IMR-90 (cell line): ENCODE results near the gene DBH. TPM values are rescaled to one million over a fixed set of nuclear protein-coding genes. Genes with fewer than 3 reads are reported as not detected.

Source experiments
- ATAC-seq: fragments of 200-7000 bp; cut with Tn5 transposase; 2 replicates; pipeline ENCODE4 v1.9.1; 2020; ENCODE audit warnings: low read depth, mild to moderate bottlenecking, moderate library complexity
- BruUV-seq: library from RNA; stranded (reverse); fragments of 400-500 nt; replicated peaks from 2 replicates; lab custom pipeline; 2021; lab: Mats Ljungman, UMichigan
- CTCF ChIA-PET: fragments of 300-600 bp; formaldehyde crosslinking; extraction: SDS; loops from one replicate; lab custom pipeline; 2021; ENCODE audit warnings: antibody characterized with exemption; lab: Yijun Ruan, JAX
- POLR2A ChIA-PET: fragments of 300-600 bp; sonication (Branson Sonifier 250); formaldehyde crosslinking; loops from one replicate; lab custom pipeline; 2022; ENCODE audit warnings: antibody characterized with exemption; ENCODE audit not compliant: unreplicated experiment; lab: Charles Lee
- DNase-seq: peaks from one replicate; pipeline ENCODE4 v3.0.0; 2013
- H2AFZ ChIP-seq: replicated peaks from 2 replicates; pipeline ENCODE3; 2013; ENCODE audit warnings: low read length, mild to moderate bottlenecking; ENCODE audit not compliant: poor library complexity
- H2AK5ac ChIP-seq: 2 replicates; pipeline ENCODE4 v1.6.1; 2013; ENCODE audit warnings: low read depth, low read length, inconsistent platforms
- H2AK9ac ChIP-seq: replicated peaks from 2 replicates; pipeline ENCODE3; 2013; ENCODE audit warnings: mild to moderate bottlenecking, low read depth, low read length, moderate library complexity; ENCODE audit not compliant: poor library complexity
- H2BK120ac ChIP-seq: 2 replicates; pipeline ENCODE4 v1.6.1; 2013; ENCODE audit warnings: low read depth, low read length, inconsistent platforms
- H2BK15ac ChIP-seq: 3 replicates; pipeline ENCODE4 v1.6.1; 2013; ENCODE audit warnings: low read depth, low read length, inconsistent platforms
- H2BK20ac ChIP-seq: 2 replicates; pipeline ENCODE4 v1.6.1; 2013; ENCODE audit warnings: low read depth, mild to moderate bottlenecking, inconsistent platforms, low read length, moderate library complexity
- H2BK5ac ChIP-seq: 2 replicates; pipeline ENCODE4 v1.6.1; 2013; ENCODE audit warnings: mild to moderate bottlenecking, low read depth, low read length, inconsistent platforms; ENCODE audit not compliant: poor library complexity, severe bottlenecking
- H3K14ac ChIP-seq: replicated peaks from 2 replicates; pipeline ENCODE4 v1.6.1; 2013; ENCODE audit warnings: low read depth, low read length, inconsistent platforms
- H3K18ac ChIP-seq: 2 replicates; pipeline ENCODE4 v1.6.1; 2013; ENCODE audit warnings: low read depth, low read length, control low read depth
- H3K23ac ChIP-seq: 2 replicates; pipeline ENCODE4 v1.6.1; 2013; ENCODE audit warnings: low read depth, low read length, inconsistent platforms
- H3K27ac ChIP-seq: 2 replicates; pipeline ENCODE4 v1.5.1; 2013; ENCODE audit warnings: mild to moderate bottlenecking, control low read depth, low read length; ENCODE audit not compliant: insufficient read depth
- H3K27me3 ChIP-seq: 2 replicates; pipeline ENCODE4 v1.6.1; 2013; ENCODE audit warnings: low read length; ENCODE audit not compliant: control insufficient read depth, insufficient read depth
- H3K36me3 ChIP-seq: 2 replicates; pipeline ENCODE4 v1.6.1; 2013; ENCODE audit warnings: low read length, mixed read lengths; ENCODE audit not compliant: control insufficient read depth, insufficient read depth
- H3K4ac ChIP-seq: 2 replicates; pipeline ENCODE4 v1.6.1; 2013; ENCODE audit warnings: low read depth, low read length, inconsistent platforms
- H3K4me1 ChIP-seq: 2 replicates; pipeline ENCODE4 v1.6.1; 2013; ENCODE audit warnings: low read length, mixed read lengths; ENCODE audit not compliant: control insufficient read depth, insufficient read depth
- H3K4me2 ChIP-seq: 2 replicates; pipeline ENCODE4 v1.6.1; 2013; ENCODE audit warnings: low read depth, mild to moderate bottlenecking, control low read depth, low read length, moderate library complexity
- H3K4me3 ChIP-seq: 2 replicates; pipeline ENCODE4 v1.5.1; 2013; ENCODE audit warnings: low read depth, mild to moderate bottlenecking, control low read depth, low read length, moderate library complexity; ENCODE audit not compliant: insufficient read depth
- H3K56ac ChIP-seq: 2 replicates; pipeline ENCODE4 v1.6.1; 2013; ENCODE audit warnings: low read length, inconsistent platforms; ENCODE audit not compliant: insufficient read depth; ENCODE audit errors: extremely low read depth
- H3K79me1 ChIP-seq, 2 experiments: 2 replicates each; pipeline ENCODE4 v1.6.1; 2013; ENCODE audit warnings: low read length in 2 of 2, inconsistent platforms in 1 of 2, low read depth in 1 of 2
- H3K9ac ChIP-seq: 2 replicates; pipeline ENCODE4 v1.6.1; 2013; ENCODE audit warnings: low read depth, low read length, control low read depth
- H3K9me1 ChIP-seq: 2 replicates; pipeline ENCODE4 v1.6.1; 2013; ENCODE audit warnings: low read length, inconsistent platforms; ENCODE audit not compliant: insufficient read depth
- H3K9me3 ChIP-seq: 2 replicates; pipeline ENCODE4 v1.6.1; 2013; ENCODE audit warnings: low read length; ENCODE audit not compliant: control insufficient read depth, insufficient read depth
- H4K20me1 ChIP-seq: 2 replicates; pipeline ENCODE4 v1.6.1; 2013; ENCODE audit warnings: low read length, inconsistent platforms; ENCODE audit not compliant: insufficient read depth
- H4K5ac ChIP-seq: 2 replicates; pipeline ENCODE4 v1.6.1; 2013; ENCODE audit warnings: mild to moderate bottlenecking, low read depth, low read length, control low read depth
- H4K8ac ChIP-seq, 2 experiments: 2 replicates each; pipeline ENCODE4 v1.6.1; 2013; ENCODE audit warnings: low read depth in 2 of 2, low read length in 2 of 2, control low read depth in 1 of 2, inconsistent platforms in 1 of 2
- H4K91ac ChIP-seq: 2 replicates; pipeline ENCODE4 v1.6.1; 2013; ENCODE audit warnings: low read depth, low read length, inconsistent platforms; ENCODE audit not compliant: insufficient read depth
- CHD1 ChIP-seq: IDR thresholded peaks from 2 replicates; pipeline ENCODE4 v1.6.1; 2012; ENCODE audit warnings: low read depth, low read length, improper control_type of control experiment
- CTCF ChIP-seq: conservative IDR thresholded peaks from 2 replicates; pipeline ENCODE4 v1.5.1; 2012; ENCODE audit warnings: mild to moderate bottlenecking, low read depth, low read length, improper control_type of control experiment
- FOS ChIP-seq: fragments of 150-350 bp; IDR thresholded peaks from 2 replicates; pipeline ENCODE4 v1.6.1; 2016; ENCODE audit warnings: low read depth, low read length
- MAFK ChIP-seq: IDR thresholded peaks from 2 replicates; pipeline ENCODE4 v1.6.1; 2012; ENCODE audit warnings: low read depth, low read length, improper control_type of control experiment
- MAZ ChIP-seq: IDR thresholded peaks from 2 replicates; pipeline ENCODE4 v1.6.1; 2012; ENCODE audit warnings: low read depth, mild to moderate bottlenecking, low read length, improper control_type of control experiment, moderate library complexity, borderline replicate concordance
- MXI1 ChIP-seq: IDR thresholded peaks from 2 replicates; pipeline ENCODE4 v1.6.1; 2012; ENCODE audit warnings: low read depth, mild to moderate bottlenecking, low read length, moderate library complexity, borderline replicate concordance
- RCOR1 ChIP-seq: IDR thresholded peaks from 2 replicates; pipeline ENCODE4 v1.6.1; 2012; ENCODE audit warnings: mild to moderate bottlenecking, low read length, improper control_type of control experiment; ENCODE audit not compliant: insufficient replicate concordance
- RFX5 ChIP-seq: IDR thresholded peaks from 2 replicates; pipeline ENCODE4 v1.8.0; 2012; ENCODE audit warnings: low read depth, mild to moderate bottlenecking, low read length, moderate library complexity
- SMC3 ChIP-seq: fragments of 150-350 bp; IDR thresholded peaks from 2 replicates; pipeline ENCODE4 v1.6.1; 2016; ENCODE audit warnings: low read depth, mild to moderate bottlenecking, antibody characterized with exemption, low read length, moderate library complexity
- WGBS, 2 experiments: methylation state at CpG; one replicate each; pipeline versions ENCODE4 v1.1.5 to v1.1.7; 2013; ENCODE audit warnings: missing lambda C conversion rate in 2 of 2; ENCODE audit not compliant: insufficient read length in 1 of 2; ENCODE audit errors: extremely low coverage in 2 of 2; 5-methylcytosine and 5-hydroxymethylcytosine counted together
- dilution Hi-C: fragments of 300-500 bp; cut with HindIII; formaldehyde crosslinking; loops from one replicate; pipeline ENCODE4 v1.14.3; 2018; ENCODE audit warnings: low sequenced_read_pairs; ENCODE audit not compliant: unreplicated experiment
- in situ Hi-C: fragments of 300-500 bp; cut with MboI; formaldehyde crosslinking; loops from 3 replicates; pipeline ENCODE4 v1.14.3; 2019; ENCODE audit warnings: low sequenced_read_pairs, inconsistent platforms, mixed read lengths
- intact Hi-C: fragments of 100-400 bp; cut with micrococcal nuclease; formaldehyde crosslinking; loops from 2 replicates; pipeline ENCODE4 v1.10.0; 2022
- polyA plus RNA-seq, 3 experiments: library from polyadenylated mRNA; depleted of rRNA; stranded (reverse); fragments of >200 nt; gene quantifications; 2 replicates each; pipeline ENCODE4 v1.2.3, GENCODE V29; 2012; ENCODE audit warnings: low replicate concordance in 1 of 3
- total RNA-seq: library from RNA; depleted of rRNA; stranded (reverse); fragments of >200 nt; gene quantifications from 2 replicates; pipeline ENCODE4 v1.2.3, GENCODE V29; 2012

Gene DBH
- total and polyA plus RNA-seq, 2 of the 4 experiments (the other 2 are of a cell fraction), result not detected

GRCh38 chr9:133609311-133610098 lies 26.7 kb upstream of the DBH start, which contains the start of gene FAM163B:
TSS of gene FAM163B (minus strand) at chr9:133609389. CDS start at chr9:133580223, 29,166 bp downstream.
- Histone ChIP-seq H2BK20ac (no peak within 1 kb of the TSS), H4K5ac (no peak within 1 kb of the TSS), H4K8ac (no peak within 1 kb of the TSS), H3K14ac (no peak within 1 kb of the TSS), H3K56ac (no peak within 1 kb of the TSS), H3K36me3 (no peaks in the 10 kb centered on the region), H3K18ac (no peak within 1 kb of the TSS), H4K20me1 (no peaks in the 10 kb centered on the region), H4K91ac (no peak within 1 kb of the TSS), H3K4me1 (no peaks in the 10 kb centered on the region), H3K27ac (no peak within 1 kb of the TSS), H3K4ac (no peak within 1 kb of the TSS), H2AFZ (no peak within 1 kb of the TSS), H2AK5ac (no peak within 1 kb of the TSS), H3K9ac (no peak within 1 kb of the TSS), H3K27me3 (peaks cover 66% of the 10 kb centered on the region), H3K4me2 (no peak within 1 kb of the TSS), H3K9me3 (no peaks in the 10 kb centered on the region), H3K9me1 (no peaks in the 10 kb centered on the region), H3K23ac (no peak within 1 kb of the TSS), H3K79me1 (no peaks in the 10 kb centered on the region), H3K4me3 (no peak within 1 kb of the TSS), H2BK120ac (no peak within 1 kb of the TSS), H2BK15ac (no peak within 1 kb of the TSS), H2AK9ac (no peak within 1 kb of the TSS), H2BK5ac (no peak within 1 kb of the TSS)
- 14% methylated on average over 16 of the region's 61 CpGs; no CpG with 5 or more reads in 1 of the 2 experiments for WGBS, 2 experiments
- in situ Hi-C loops (no loop called here), intact Hi-C loops (loop anchor here (10.0 kb wide), 1 partner anchor 115 kb away; no protein-coding TSS in a partner anchor), dilution Hi-C loops (no loop called here)
- TF ChIP-seq RCOR1 (no peak), SMC3 (0 out of 2 replicates have a peak, but pooled peaks have one; percentile 2), RFX5 (no peak), CHD1 (no peak), MAFK (no peak), MXI1 (peak; percentile 44; the same call in 1 of the 2 replicates), MAZ (peak; percentile 42; the same call in 1 of the 2 replicates), CTCF (no peak), FOS (no peak)
- no TSS peak for BruUV-seq
- peak; percentile 22 for DNase-seq
- peak; percentile 97 for ATAC-seq
- CTCF ChIA-PET, result interaction anchor here (1.7 kb wide), 1 partner anchor 9 kb away, joined by 7 read pairs; no protein-coding TSS in a partner anchor
- POLR2A ChIA-PET, result no interaction called here
